Measurements from ENCODE around the gene MPC1. TPM values are rescaled to one million over a fixed set of nuclear protein-coding genes. Genes with fewer than 3 reads are reported as not detected.

MPC1 gene
- total RNA-seq, 2 donors from 2014 or later: 93.7 to 144 TPM

- DNase-seq: no peak
- no peaks in the 10 kb centered on the region for H3K4me1 ChIP-seq
- no peaks in the 10 kb centered on the region for H3K36me3 ChIP-seq
- H3K9me3 ChIP-seq: no peaks in the 10 kb centered on the region
- H3K9ac ChIP-seq (ENCODE audit: low read depth in 2 of 2, low read length in 2 of 2): no peak overlapping the region
- H3K27ac ChIP-seq: no peak overlapping the region
- no peak for TF ChIP-seq CTCF (IDR thresholded peaks at IDR 0.05)
- no peaks in the 10 kb centered on the region for H3K27me3 ChIP-seq
- no peak overlapping the region for H3K4me3 ChIP-seq
- intact Hi-C loops (cut with DNase I): no loop called here
Observed at GRCh38 chr6:166317261-166318212, 65.2 kb downstream of the MPC1 start.

- Histone ChIP-seq H3K36me3 (no peaks in the 10 kb centered on the region), H3K9ac (ENCODE audit: low read depth in 2 of 2, low read length in 2 of 2) (no peak overlapping the region), H3K4me1 (no peaks in the 10 kb centered on the region), H3K9me3 (no peaks in the 10 kb centered on the region), H3K4me3 (no peak overlapping the region), H3K27me3 (no peaks in the 10 kb centered on the region), H3K27ac (no peak overlapping the region)
- intact Hi-C loops (cut with DNase I): no loop called here
- no peak for DNase-seq
- no peak for TF ChIP-seq CTCF (IDR thresholded peaks at IDR 0.05)
Observed at GRCh38 chr6:166315436-166315835, 67.3 kb downstream of the MPC1 start.

Other genes starting within 250 kb of the MPC1 start
- gene TBXT, start 215.1 kb downstream of the MPC1 start, total RNA-seq: not detected
- not detected for gene PRR18, start 74.5 kb downstream of the MPC1 start, total RNA-seq
- gene SFT2D1, start 40.4 kb downstream of the MPC1 start, total RNA-seq: 10 to 100 TPM; 65.0 to 73.3 TPM
- under 1 TPM; 0.48 to 0.54 TPM for gene RAMACL, start 203.7 kb upstream of the MPC1 start, total RNA-seq
- gene RPS6KA2, start 244.3 kb upstream of the MPC1 start, total RNA-seq: 10 to 100 TPM in 1 of 2 donors, 1 to 10 TPM in 1; 7.8 to 13.6 TPM

Measured in colonic mucosa (tissue), 4 donors.